GM19043 (cell line): ENCODE results near the gene RPTOR.
"Not testable (repeated sequence)": the region's sequence is repeated elsewhere in the genome, so short reads cannot be mapped to it uniquely, and the experiment has no call there.

Experiments used
- ATAC-seq: cut with Tn5 transposase; IDR thresholded peaks from one replicate; pipeline ENCODE4 v1.9.1; 2021; ENCODE audit warnings: low read depth; ENCODE audit not compliant: unreplicated experiment

The RPTOR gene

GRCh38 chr17:80753685-80754345, 209.2 kb downstream of the RPTOR start:
- ATAC-seq = no peak

- ATAC-seq = no peak
These were observed 210.2 kb downstream of the RPTOR start for GRCh38 chr17:80754846-80755245.

GRCh38 chr17:80755650-80756405, 211.2 kb downstream of the RPTOR start:
- ATAC-seq = no peak

- no peak for ATAC-seq
These were observed 214.1 kb downstream of the RPTOR start for GRCh38 chr17:80758481-80759376.

- no peak for ATAC-seq
These were observed 214.7 kb downstream of the RPTOR start for GRCh38 chr17:80759377-80759673.

- ATAC-seq = no peak
These were observed 215.9 kb downstream of the RPTOR start for GRCh38 chr17:80760511-80760911.

GRCh38 chr17:80761110-80761871, 216.7 kb downstream of the RPTOR start:
- ATAC-seq = no peak

GRCh38 chr17:80762076-80762475, 217.4 kb downstream of the RPTOR start:
- no peak for ATAC-seq

GRCh38 chr17:80763293-80763867, 218.7 kb downstream of the RPTOR start:
- ATAC-seq = no peak

GRCh38 chr17:80764627-80765145, 220.0 kb downstream of the RPTOR start:
- ATAC-seq = not testable (repeated sequence)

GRCh38 chr17:80765241-80765961, 220.8 kb downstream of the RPTOR start:
- ATAC-seq = no peak

- no peak for ATAC-seq
These were observed 221.7 kb downstream of the RPTOR start for GRCh38 chr17:80766290-80766855.

GRCh38 chr17:80768389-80768788, 223.8 kb downstream of the RPTOR start:
- no peak for ATAC-seq

GRCh38 chr17:80768936-80769335, 224.3 kb downstream of the RPTOR start:
- no peak for ATAC-seq

- ATAC-seq = no peak
These were observed 224.9 kb downstream of the RPTOR start for GRCh38 chr17:80769516-80769915.

- no peak for ATAC-seq
These were observed 225.4 kb downstream of the RPTOR start for GRCh38 chr17:80769936-80770625.

GRCh38 chr17:80770881-80771611, 226.4 kb downstream of the RPTOR start:
- ATAC-seq = no peak

GRCh38 chr17:80771612-80772005, 227.0 kb downstream of the RPTOR start:
- ATAC-seq = no peak
